HepG2 (cell line): ENCODE results near the gene BCL2A1. TPM values are rescaled to one million over a fixed set of nuclear protein-coding genes. Genes with fewer than 3 reads are reported as not detected.
A peak's percentile ranks its signal among the peaks of the same experiment; 100 is the strongest.

Source experiments
- ARID5B ChIP-seq: IDR thresholded peaks from 2 replicates; pipeline ENCODE4 v1.4.0; 2020; ENCODE audit warnings: mild to moderate bottlenecking, missing genetic modification reagents
- DBP ChIP-seq: sonication (generic); formaldehyde crosslinking; IDR thresholded peaks from 2 replicates; pipeline ENCODE4 v1.4.0; 2020; ENCODE audit warnings: missing genetic modification reagents; ENCODE audit errors: not compliant biosample characterization
- ELF3 ChIP-seq: IDR thresholded peaks from 2 replicates; pipeline ENCODE4 v1.6.1; 2016; ENCODE audit warnings: missing genetic modification reagents, missing compliant biosample characterization
- GMEB1 ChIP-seq: sonication (generic); formaldehyde crosslinking; IDR thresholded peaks from 2 replicates; pipeline ENCODE4 v1.5.1; 2020; ENCODE audit warnings: missing genetic modification reagents, mild to moderate bottlenecking, borderline replicate concordance
- HOXA7 ChIP-seq: sonication (generic); formaldehyde crosslinking; IDR thresholded peaks from 2 replicates; pipeline ENCODE4 v1.8.1; 2022; ENCODE audit warnings: mild to moderate bottlenecking, missing genetic modification reagents, moderate library complexity
- MAZ ChIP-seq, 2 experiments: sonication (generic) in 1 of 2; formaldehyde crosslinking in 1 of 2; IDR thresholded peaks; 2 replicates each; pipeline versions ENCODE4 v1.5.0 to v1.6.1; 2012 to 2020; ENCODE audit warnings: low read depth in 2 of 2, mild to moderate bottlenecking in 2 of 2, borderline replicate concordance in 1 of 2, improper control_type of control experiment in 1 of 2, low read length in 1 of 2, missing genetic modification reagents in 1 of 2, moderate library complexity in 1 of 2
- RBM39 ChIP-seq: fragments of 200-400 bp; formaldehyde crosslinking; IDR thresholded peaks from one replicate; pipeline ENCODE4 v1.6.1; 2018; ENCODE audit warnings: antibody characterized with exemption, mild to moderate bottlenecking, low read depth, low read length; ENCODE audit not compliant: poor library complexity, severe bottlenecking
- TBX2 ChIP-seq: sonication (generic); formaldehyde crosslinking; IDR thresholded peaks from 2 replicates; pipeline ENCODE4 v1.5.0; 2020; ENCODE audit warnings: missing genetic modification reagents, mild to moderate bottlenecking, borderline replicate concordance
- TEAD3 ChIP-seq: optimal IDR thresholded peaks from 2 replicates; pipeline ENCODE3; 2016; ENCODE audit warnings: borderline replicate concordance
- ZNF414 ChIP-seq: sonication (generic); formaldehyde crosslinking; IDR thresholded peaks from 2 replicates; pipeline ENCODE4 v1.5.0; 2020; ENCODE audit warnings: missing genetic modification reagents
- ZNF484 ChIP-seq: sonication (generic); formaldehyde crosslinking; IDR thresholded peaks from 2 replicates; pipeline ENCODE4 v1.5.1; 2020; ENCODE audit warnings: mild to moderate bottlenecking, low read depth, missing genetic modification reagents, borderline replicate concordance
- ZSCAN29 ChIP-seq: sonication (generic); formaldehyde crosslinking; conservative IDR thresholded peaks from 2 replicates; pipeline ENCODE4 v1.4.0; 2020; ENCODE audit warnings: mild to moderate bottlenecking, missing genetic modification reagents
- polyA plus RNA-seq, 8 experiments: library from polyadenylated mRNA; depleted of rRNA in 3 of 8; stranded (reverse) in 7 of 8; unstranded in 1 of 8; fragments of >200 nt; fragmentation: Illumina TruSeq in 4 of 8; extraction: Trizol in 4 of 8; gene quantifications; 2 replicates each; pipeline versions ENCODE4 v1.2.1 to v1.2.3, GENCODE V29; 2011 to 2016; ENCODE audit warnings: low read depth in 4 of 8, missing spikeins in 1 of 8, mixed read lengths in 1 of 8; ENCODE audit not compliant: insufficient read depth in 1 of 8
- total RNA-seq, 5 experiments: library from RNA; depleted of rRNA; stranded (reverse); fragments of >200 nt; fragmentation: Illumina TruSeq; extraction: Trizol; gene quantifications; 2 replicates each; pipeline ENCODE4 v1.2.3, GENCODE V29; 2016; ENCODE audit warnings: low read depth in 1 of 5
- TF ChIP-seq, protein P1 (sequence below): IDR thresholded peaks from 2 replicates; pipeline ENCODE4 v1.6.1; 2016; ENCODE audit warnings: low read depth
- TF ChIP-seq, protein P2 (sequence below): sonication (generic); formaldehyde crosslinking; IDR thresholded peaks from 2 replicates; pipeline ENCODE4 v1.5.0; 2020; ENCODE audit warnings: mild to moderate bottlenecking, missing genetic modification reagents, borderline replicate concordance

Gene BCL2A1
- total and polyA plus RNA-seq, 2 of the 13 experiments (the other 11 are each of a cell fraction or from before 2014, with no cell fraction given) = 0.08 to 0.31 TPM

GRCh38 chr15:80007532-80007931, 36.5 kb upstream of the BCL2A1 start (continued):
- TF ChIP-seq ARID5B (CRISPR knock-in tag) = peak; percentile 70
- peak; percentile 26; the same call in 1 of the 2 replicates for TF ChIP-seq ELF3 (CRISPR knock-in tag)
- peak; percentile 70 for TF ChIP-seq TEAD3 (CRISPR knock-in tag)
- TF ChIP-seq, protein P1, sequence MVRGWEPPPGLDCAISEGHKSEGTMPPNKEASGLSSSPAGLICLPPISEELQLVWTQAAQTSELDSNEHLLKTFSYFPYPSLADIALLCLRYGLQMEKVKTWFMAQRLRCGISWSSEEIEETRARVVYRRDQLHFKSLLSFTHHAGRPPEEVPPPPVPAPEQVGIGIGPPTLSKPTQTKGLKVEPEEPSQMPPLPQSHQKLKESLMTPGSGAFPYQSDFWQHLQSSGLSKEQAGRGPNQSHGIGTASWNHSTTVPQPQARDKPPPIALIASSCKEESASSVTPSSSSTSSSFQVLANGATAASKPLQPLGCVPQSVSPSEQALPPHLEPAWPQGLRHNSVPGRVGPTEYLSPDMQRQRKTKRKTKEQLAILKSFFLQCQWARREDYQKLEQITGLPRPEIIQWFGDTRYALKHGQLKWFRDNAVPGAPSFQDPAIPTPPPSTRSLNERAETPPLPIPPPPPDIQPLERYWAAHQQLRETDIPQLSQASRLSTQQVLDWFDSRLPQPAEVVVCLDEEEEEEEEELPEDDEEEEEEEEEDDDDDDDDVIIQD = peak; percentile 52; the same call in 1 of the 2 replicates
- TF ChIP-seq ZNF414 (CRISPR knock-in tag) = no peak
- 0 out of 2 replicates have a peak, but pooled peaks have one; percentile 38 for TF ChIP-seq ZSCAN29
- peak; percentile 78; the same call in 1 of the 2 replicates for TF ChIP-seq MAZ (IDR thresholded peaks at IDR 0.05; ENCODE audit: borderline replicate concordance, low read depth, low read length)
- peak; percentile 37; the same call in 1 of the 2 replicates for TF ChIP-seq MAZ (CRISPR knock-in tag; IDR thresholded peaks at IDR 0.05; ENCODE audit: low read depth)
- TF ChIP-seq RBM39 = no peak
- TF ChIP-seq HOXA7 = 0 out of 2 replicates have a peak, but pooled peaks have one; percentile 42
- TF ChIP-seq GMEB1 (CRISPR knock-in tag) = peak; percentile 28; the same call in 1 of the 2 replicates
- TF ChIP-seq ZNF484 (CRISPR knock-in tag) = no peak
- TF ChIP-seq DBP (CRISPR knock-in tag) = no peak
- peak; percentile 49; the same call in 1 of the 2 replicates for TF ChIP-seq TBX2 (CRISPR knock-in tag)
- TF ChIP-seq, protein P2, sequence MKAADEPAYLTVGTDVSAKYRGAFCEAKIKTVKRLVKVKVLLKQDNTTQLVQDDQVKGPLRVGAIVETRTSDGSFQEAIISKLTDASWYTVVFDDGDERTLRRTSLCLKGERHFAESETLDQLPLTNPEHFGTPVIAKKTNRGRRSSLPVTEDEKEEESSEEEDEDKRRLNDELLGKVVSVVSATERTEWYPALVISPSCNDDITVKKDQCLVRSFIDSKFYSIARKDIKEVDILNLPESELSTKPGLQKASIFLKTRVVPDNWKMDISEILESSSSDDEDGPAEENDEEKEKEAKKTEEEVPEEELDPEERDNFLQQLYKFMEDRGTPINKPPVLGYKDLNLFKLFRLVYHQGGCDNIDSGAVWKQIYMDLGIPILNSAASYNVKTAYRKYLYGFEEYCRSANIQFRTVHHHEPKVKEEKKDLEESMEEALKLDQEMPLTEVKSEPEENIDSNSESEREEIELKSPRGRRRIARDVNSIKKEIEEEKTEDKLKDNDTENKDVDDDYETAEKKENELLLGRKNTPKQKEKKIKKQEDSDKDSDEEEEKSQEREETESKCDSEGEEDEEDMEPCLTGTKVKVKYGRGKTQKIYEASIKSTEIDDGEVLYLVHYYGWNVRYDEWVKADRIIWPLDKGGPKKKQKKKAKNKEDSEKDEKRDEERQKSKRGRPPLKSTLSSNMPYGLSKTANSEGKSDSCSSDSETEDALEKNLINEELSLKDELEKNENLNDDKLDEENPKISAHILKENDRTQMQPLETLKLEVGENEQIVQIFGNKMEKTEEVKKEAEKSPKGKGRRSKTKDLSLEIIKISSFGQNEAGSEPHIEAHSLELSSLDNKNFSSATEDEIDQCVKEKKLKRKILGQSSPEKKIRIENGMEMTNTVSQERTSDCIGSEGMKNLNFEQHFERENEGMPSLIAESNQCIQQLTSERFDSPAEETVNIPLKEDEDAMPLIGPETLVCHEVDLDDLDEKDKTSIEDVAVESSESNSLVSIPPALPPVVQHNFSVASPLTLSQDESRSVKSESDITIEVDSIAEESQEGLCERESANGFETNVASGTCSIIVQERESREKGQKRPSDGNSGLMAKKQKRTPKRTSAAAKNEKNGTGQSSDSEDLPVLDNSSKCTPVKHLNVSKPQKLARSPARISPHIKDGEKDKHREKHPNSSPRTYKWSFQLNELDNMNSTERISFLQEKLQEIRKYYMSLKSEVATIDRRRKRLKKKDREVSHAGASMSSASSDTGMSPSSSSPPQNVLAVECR (CRISPR knock-in tag) = peak; percentile 11; the same call in 1 of the 2 replicates
